ENCODE results near the gene ATXN7L2. TPM values are rescaled to one million over a fixed set of nuclear protein-coding genes. Genes with fewer than 3 reads are reported as not detected.

The ATXN7L2 gene
- polyA plus RNA-seq, 3 donors: 6.0 to 7.7 (median 6.3) TPM

- no peak for DNase-seq (ENCODE audit: low read depth in 3 of 3, low spot score in 2 of 3)
These were observed 13.9 kb downstream of the ATXN7L2 start for GRCh38 chr1:109497449-109498160.

- DNase-seq (ENCODE audit: low read depth in 3 of 3, low spot score in 2 of 3): peak in 1 of 3 donors; percentile 73
These were observed 14.6 kb downstream of the ATXN7L2 start for GRCh38 chr1:109498161-109498801.

GRCh38 chr1:109499081-109499480 lies 15.4 kb downstream of the ATXN7L2 start:
- DNase-seq (ENCODE audit: low read depth in 3 of 3, low spot score in 2 of 3): no peak

- no peak for DNase-seq (ENCODE audit: low read depth in 3 of 3, low spot score in 2 of 3)
These were observed 16.2 kb downstream of the ATXN7L2 start for GRCh38 chr1:109499661-109500536.

- no peak for DNase-seq (ENCODE audit: low read depth in 3 of 3, low spot score in 2 of 3)
These were observed 17.3 kb downstream of the ATXN7L2 start for GRCh38 chr1:109500941-109501381.

- DNase-seq (ENCODE audit: low read depth in 3 of 3, low spot score in 2 of 3): no peak
These were observed 18.1 kb downstream of the ATXN7L2 start for GRCh38 chr1:109501644-109502363.

GRCh38 chr1:109502364-109502851 lies 18.7 kb downstream of the ATXN7L2 start:
- no peak for DNase-seq (ENCODE audit: low read depth in 3 of 3, low spot score in 2 of 3)

GRCh38 chr1:109503935-109504334 lies 20.2 kb downstream of the ATXN7L2 start:
- no peak for DNase-seq (ENCODE audit: low read depth in 3 of 3, low spot score in 2 of 3)

GRCh38 chr1:109504974-109505373 lies 21.3 kb downstream of the ATXN7L2 start:
- DNase-seq (ENCODE audit: low read depth in 3 of 3, low spot score in 2 of 3): no peak

GRCh38 chr1:109508001-109508872 lies 24.5 kb downstream of the ATXN7L2 start:
- no peak for DNase-seq (ENCODE audit: low read depth in 3 of 3, low spot score in 2 of 3)

GRCh38 chr1:109508873-109509175 lies 25.1 kb downstream of the ATXN7L2 start:
- no peak for DNase-seq (ENCODE audit: low read depth in 3 of 3, low spot score in 2 of 3)

- no peak for DNase-seq (ENCODE audit: low read depth in 3 of 3, low spot score in 2 of 3)
These were observed 25.8 kb downstream of the ATXN7L2 start, which contains the start of gene AMIGO1 for GRCh38 chr1:109509176-109510134. Gene AMIGO1 (minus strand): TSS chr1:109509727. CDS start chr1:109508912, 815 bp downstream.

GRCh38 chr1:109513110-109513710 lies 29.5 kb downstream of the ATXN7L2 start:
- DNase-seq (ENCODE audit: low read depth in 3 of 3, low spot score in 2 of 3): no peak

GRCh38 chr1:109514846-109515245 lies 31.1 kb downstream of the ATXN7L2 start:
- DNase-seq (ENCODE audit: low read depth in 3 of 3, low spot score in 2 of 3): no peak

GRCh38 chr1:109516872-109517271 lies 33.2 kb downstream of the ATXN7L2 start:
- no peak for DNase-seq (ENCODE audit: low read depth in 3 of 3, low spot score in 2 of 3)

- no peak for DNase-seq (ENCODE audit: low read depth in 3 of 3, low spot score in 2 of 3)
These were observed 33.6 kb downstream of the ATXN7L2 start for GRCh38 chr1:109517337-109517736.

- DNase-seq (ENCODE audit: low read depth in 3 of 3, low spot score in 2 of 3): no peak
These were observed 37.6 kb downstream of the ATXN7L2 start for GRCh38 chr1:109521002-109521951.

Data from right renal cortex interstitium (tissue), 3 donors.